Stimulated activated CD8-positive, alpha-beta memory T cell treated with anti-CD3 and anti-CD28 coated beads, Interleukin-4, amount 100 ng/mL, for 4 hours (primary cell): ENCODE results near the gene EPHX1.
"Not testable (repeated sequence)": the region's sequence is repeated elsewhere in the genome, so short reads cannot be mapped to it uniquely, and the experiment has no call there.

Experiments used
- DNase-seq, 2 donors: peaks; one replicate each; pipeline ENCODE4 v3.0.0-alpha.2; 2020; ENCODE audit warnings: low read depth in 2 of 2, low spot score in 1 of 2

The EPHX1 gene

GRCh38 chr1:225777058-225777582, 32.8 kb upstream of the EPHX1 start:
- DNase-seq: no peak

DNA sequence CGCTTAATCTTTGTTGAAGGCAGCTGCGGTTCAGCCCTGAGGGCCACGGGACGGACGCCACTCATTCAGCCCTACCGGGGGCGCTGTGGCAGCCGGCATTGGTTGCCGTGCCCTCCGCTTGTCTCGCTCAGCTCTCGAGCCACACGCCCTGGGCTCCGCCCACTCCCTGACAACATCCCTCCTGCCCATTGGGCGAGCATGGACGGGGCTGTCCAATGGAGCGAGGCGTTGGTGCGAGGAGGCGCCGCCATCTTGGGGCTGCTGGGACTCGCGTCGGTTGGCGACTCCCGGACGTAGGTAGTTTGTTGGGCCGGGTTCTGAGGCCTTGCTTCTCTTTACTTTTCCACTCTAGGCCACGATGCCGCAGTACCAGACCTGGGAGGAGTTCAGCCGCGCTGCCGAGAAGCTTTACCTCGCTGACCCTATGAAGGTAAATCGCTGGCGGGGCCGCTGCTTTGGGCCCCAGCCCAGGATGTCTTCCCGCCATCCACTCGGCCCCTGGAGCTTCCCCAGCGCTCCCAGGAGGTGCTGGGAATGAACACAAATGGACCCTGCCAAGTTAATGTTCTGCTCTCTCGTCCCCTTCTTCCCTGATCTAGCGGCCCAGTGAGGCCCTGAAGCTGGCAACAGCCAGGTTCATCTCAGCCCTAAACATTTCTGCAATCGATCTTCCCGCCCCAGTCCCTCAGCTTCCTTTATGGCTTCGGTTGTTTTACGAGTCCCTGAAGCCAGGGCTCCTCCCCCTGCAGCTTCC, 32.2 kb upstream of the EPHX1 start, which contains the start of gene SRP9:
SRP9 (plus strand) TSS at position 244 of the 754 bp plus-strand sequence; CDS start at position 359, 115 bp downstream.
- DNase-seq: peak; percentile 93 to 97

DNA sequence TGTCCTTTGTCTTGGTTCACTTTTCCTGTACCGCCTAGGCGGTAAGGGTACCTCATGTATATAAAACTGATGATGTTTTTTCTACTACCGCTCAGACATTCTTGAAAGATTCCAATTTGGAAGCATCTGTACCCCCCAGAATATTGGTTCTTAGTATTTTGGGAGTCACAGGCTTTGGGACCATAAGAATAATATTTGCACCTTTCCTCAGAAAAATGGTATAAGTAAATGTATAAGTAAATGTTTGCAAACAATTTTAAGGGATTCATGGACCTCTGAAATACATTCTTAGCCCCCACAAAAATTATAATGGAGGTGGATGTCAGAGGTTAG, 31.6 kb upstream of the EPHX1 start:
- DNase-seq: no peak

DNA sequence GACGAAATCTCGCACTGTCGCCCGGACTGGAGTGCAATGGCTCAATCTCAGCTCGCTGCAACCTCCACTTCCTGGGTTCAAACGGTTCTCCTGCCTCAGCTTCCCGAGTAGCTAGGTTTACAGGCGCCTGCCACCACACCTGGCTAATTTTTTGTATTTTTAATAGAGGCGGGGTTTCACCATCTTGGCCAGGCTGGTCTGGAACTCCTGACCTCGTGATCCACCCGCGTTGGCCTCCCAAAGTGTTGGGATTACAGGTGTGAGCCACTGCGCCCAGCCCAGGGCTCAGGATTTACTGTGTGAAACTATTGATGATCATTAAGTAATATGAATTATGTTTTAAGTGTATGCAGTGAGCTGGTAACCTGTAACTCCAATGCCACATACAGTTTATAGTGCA, 30.8 kb upstream of the EPHX1 start:
- DNase-seq: not testable (repeated sequence)

GRCh38 chr1:225780134-225780533, 29.8 kb upstream of the EPHX1 start:
- no peak for DNase-seq

DNA sequence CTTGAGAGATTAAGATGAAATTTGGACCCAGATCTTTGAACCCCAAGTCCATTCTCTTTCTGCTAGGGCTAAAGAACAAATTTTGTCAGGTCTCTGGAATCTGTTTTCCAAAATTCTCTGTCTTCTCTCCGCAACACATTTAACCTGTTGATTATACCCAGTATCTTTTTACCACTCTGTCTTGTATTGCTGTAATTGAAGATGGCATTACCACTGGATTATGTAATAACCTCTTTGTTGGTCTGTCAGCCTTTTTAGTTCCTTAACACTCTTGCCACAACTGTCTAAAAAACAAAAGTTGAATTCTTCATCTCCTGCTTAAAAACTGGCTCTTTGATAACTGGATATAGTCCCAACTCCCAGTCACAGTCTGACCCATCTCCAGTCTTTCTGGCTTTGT, 29.3 kb upstream of the EPHX1 start:
- DNase-seq: no peak

DNA sequence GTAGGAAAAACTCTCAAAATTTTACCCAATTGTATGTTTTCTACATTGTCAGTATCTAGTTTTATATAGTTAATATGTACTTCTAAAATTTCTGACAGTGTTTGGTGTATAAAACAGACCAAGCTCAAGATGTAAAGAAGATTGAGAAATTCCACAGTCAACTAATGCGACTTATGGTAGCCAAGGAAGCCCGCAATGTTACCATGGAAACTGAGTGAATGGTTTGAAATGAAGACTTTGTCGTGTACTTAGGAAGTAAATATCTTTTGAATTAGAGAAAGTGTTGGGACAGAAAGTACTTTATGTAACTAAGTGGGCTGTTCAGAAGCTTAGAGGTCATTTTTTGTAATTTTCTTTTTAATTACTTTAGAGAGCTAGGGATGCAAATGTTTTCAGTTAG, 20.8 kb upstream of the EPHX1 start:
- DNase-seq: not testable (repeated sequence)

GRCh38 chr1:225794954-225795353, 15.0 kb upstream of the EPHX1 start:
- no peak for DNase-seq

DNA sequence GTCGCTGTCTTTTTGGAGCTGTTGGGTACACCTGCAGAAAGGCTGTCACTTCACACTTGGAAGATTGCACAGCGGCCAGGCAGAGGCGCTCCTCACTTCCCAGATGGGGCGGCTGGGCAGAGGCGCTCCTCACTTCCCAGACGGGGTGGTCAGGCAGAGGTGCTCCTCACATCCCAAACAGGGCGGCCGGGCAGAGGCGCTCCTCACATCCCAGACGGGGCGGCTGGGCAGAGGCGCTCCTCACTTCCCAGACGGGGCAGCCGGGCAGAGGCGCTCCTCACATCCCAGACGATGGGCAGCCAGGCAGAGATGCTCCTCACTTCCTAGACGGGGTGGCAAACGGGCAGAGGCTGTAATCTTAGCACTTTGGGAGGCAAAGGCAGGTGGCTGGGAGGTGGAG, 13.8 kb upstream of the EPHX1 start:
- not testable (repeated sequence) for DNase-seq

- not testable (repeated sequence) for DNase-seq
These were observed 8.8 kb upstream of the EPHX1 start for GRCh38 chr1:225801146-225801545.

GRCh38 chr1:225806249-225806648, 3.7 kb upstream of the EPHX1 start:
- DNase-seq: no peak

GRCh38 chr1:225806736-225807135, 3.2 kb upstream of the EPHX1 start:
- not testable (repeated sequence) for DNase-seq

DNA sequence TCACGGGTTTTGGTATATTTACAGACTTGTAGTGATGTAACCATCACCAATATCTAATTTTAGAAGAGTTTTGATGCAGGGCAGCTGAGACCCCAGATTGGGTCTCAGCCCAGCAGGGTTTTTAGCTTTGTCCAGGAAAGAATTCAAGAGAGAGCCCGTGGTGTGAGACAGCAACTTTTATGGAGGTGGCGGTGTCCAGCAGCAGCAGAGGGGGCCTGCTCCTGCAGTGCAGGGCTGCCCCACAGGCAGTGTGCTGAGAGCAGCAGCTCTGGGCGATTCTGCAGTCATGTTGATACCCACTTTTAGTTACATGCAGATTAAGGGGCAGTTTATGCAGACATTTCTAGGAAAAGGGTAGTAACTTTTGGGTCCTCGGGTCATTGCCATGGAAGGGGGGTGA, 1.8 kb upstream of the EPHX1 start:
- DNase-seq: no peak

DNA sequence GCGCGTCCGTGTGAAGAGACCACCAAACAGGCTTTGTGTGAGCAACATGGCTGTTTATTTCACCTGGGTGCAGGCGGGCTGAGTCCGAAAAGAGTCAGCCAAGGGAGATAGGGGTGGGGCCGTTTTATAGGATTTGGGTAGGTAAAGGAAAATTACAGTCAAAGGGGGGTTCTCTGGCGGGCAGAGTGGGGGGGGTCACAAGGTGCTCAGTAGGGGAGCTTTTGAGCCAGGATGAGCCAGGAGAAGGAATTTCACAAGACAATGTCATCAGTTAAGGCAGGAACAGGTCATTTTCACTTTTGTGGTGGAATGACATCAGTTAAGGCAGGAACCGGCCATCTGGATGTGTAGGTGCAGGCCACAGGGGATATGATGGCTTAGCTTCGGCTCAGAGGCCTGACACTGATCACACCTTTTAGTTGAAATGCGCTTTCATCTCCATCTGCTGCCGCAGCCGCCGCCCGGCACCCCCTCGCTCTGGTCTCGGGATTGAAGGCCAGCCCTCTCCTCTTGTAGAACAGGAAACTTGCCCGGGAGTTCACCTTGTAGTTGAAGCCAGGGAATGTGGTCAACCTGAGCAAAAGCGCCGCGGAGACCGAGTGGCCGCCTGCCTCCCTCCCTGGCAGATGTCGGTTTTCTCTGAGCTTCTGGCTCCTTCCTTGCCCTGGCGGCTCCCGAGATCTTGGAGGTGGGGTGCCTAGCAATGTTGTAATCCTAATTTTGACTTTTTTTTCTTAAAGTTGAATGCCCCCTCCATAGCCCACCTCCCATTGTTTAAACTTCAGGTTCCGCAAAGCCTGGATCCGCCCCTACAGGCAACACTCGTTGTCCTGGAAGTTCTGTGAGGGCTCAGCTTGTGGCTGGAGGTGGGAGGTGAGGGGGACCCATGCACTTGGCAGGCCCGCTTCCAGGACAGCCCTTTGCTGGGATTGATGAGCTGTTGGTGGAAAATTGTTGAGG, 935 bp downstream of the EPHX1 start:
- not testable (repeated sequence) for DNase-seq

- no peak for DNase-seq
These were observed 1.9 kb downstream of the EPHX1 start for GRCh38 chr1:225811622-225812487.

DNA sequence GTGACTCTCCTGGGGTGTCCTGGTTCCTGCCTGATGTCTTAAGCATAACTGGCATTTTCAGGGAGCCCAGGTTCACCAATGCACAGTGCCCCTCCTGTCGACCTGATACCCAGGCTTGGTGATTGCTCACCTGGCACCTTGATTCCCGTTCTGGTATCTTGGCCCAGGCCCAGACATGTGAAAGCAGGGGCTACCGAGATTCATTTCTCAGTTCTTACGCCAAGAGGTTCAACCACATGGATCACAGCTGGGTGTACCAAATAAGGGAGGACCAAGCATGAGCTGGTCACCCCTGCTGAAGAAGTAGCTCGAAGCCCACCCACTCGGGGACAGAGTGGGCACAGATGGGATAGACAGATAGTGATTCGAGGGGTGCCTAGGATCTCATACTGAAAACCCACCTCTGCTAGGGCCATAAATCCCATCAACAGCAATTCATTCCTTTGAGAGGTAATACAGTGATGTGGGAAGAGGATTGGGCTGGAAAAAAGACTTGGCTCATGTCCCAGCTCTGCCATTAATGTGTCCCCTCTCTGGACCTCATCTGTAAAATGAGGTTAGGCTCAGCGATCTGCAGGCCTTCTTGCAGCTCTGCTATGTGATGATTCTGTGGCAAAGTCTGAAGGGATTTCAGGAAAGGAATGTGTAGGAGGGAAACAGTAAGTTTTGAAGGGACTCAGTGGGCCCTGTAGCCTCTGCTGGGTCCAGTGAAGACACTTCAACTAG, 2.7 kb downstream of the EPHX1 start:
- DNase-seq: no peak

- no peak for DNase-seq
These were observed 3.5 kb downstream of the EPHX1 start for GRCh38 chr1:225813214-225813964.

GRCh38 chr1:225814381-225814780, 4.5 kb downstream of the EPHX1 start:
- DNase-seq: no peak

DNA sequence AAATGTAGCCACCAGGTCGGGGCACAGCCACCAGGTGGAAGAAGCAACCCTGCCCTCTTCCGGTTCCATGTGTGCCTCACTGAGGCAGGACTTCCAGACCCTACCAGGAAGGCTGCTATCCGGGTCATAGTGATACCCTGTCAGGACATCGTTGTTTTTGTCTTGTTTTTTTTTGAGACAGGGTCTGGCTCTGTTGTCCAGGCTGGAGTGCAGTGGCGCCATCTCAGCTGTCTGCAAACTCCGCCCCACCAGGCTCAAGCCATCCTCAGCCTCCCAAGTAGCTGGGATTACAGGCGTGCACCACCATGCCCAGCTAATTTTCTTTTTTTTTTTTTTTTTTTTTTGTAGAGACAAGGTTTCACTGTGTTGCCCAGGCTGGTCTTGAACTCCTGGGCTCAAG, 5.2 kb downstream of the EPHX1 start:
- not testable (repeated sequence) for DNase-seq
